BE2C (cell line): ENCODE measurements around the gene AKIRIN1.
"Not testable (repeated sequence)": the region's sequence is repeated elsewhere in the genome, so short reads cannot be mapped to it uniquely, and the experiment has no call there.

Source experiments
- DNase-seq: peaks from one replicate; pipeline ENCODE4 v3.0.0-alpha.2; 2020
- H3K27me3 ChIP-seq: fragments of 250-450 bp; sonication (Bioruptor Pico); 2 replicates; pipeline ENCODE4 v1.5.1; 2020; ENCODE audit warnings: mild to moderate bottlenecking
- H3K36me3 ChIP-seq: fragments of 250-450 bp; sonication (Bioruptor Pico); 2 replicates; pipeline ENCODE4 v1.5.1; 2020; ENCODE audit warnings: mild to moderate bottlenecking
- H3K4me1 ChIP-seq: fragments of 250-450 bp; sonication (Bioruptor Pico); 2 replicates; pipeline ENCODE4 v1.5.1; 2020
- H3K4me3 ChIP-seq: 2 replicates; pipeline ENCODE4 v1.5.1; 2011; ENCODE audit warnings: low read depth, low read length
- H3K9me3 ChIP-seq: fragments of 250-450 bp; sonication (Bioruptor Pico); 2 replicates; pipeline ENCODE4 v1.5.1; 2020
- TF ChIP-seq, protein P1 (sequence below): IDR thresholded peaks from 2 replicates; pipeline ENCODE4 v1.5.1; 2012; ENCODE audit warnings: mild to moderate bottlenecking, low read depth, low read length

Gene AKIRIN1

DNA sequence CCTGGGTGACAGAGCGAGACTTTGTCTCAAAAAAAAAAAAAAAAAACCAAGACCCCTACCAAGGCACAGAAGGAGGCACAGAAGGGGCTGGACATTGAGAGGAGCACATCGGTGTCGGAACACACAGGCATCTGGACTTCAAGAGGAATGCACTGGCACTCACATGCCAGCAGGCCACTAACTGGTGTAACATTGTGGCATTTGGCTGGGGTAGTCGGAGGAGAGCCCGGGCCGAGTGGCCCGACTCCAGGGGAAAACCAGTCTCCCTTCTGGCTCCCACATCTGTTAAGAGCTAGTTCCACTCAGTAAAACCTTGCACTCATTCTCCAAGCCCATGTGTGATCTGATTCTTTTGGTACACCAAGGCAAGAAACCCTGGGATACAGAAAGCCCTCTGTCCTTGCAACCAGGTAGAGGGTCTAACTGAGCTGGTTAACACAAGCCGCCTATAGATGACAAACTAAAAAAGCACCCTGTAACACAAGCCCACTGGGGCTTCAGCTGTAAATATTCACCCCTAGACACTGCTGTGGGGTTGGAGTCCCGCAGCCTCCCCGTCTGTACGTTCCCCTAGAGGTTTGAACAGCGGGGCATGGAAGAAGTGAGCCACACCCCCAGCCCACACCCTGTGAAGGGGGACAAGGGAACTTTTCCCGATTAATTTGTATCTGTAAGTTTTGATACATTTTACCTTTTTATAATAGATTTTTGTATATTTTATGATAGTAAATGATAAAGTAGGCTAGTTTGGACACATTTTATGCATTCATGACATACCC lies 17.2 kb upstream of the AKIRIN1 start:
- Histone ChIP-seq H3K9me3 (no peaks in the 10 kb centered on the region), H3K36me3 (no peaks in the 10 kb centered on the region), H3K4me3 (no peak overlapping the region), H3K4me1 (no peaks in the 10 kb centered on the region), H3K27me3 (no peaks in the 10 kb centered on the region)
- DNase-seq = no peak
- TF ChIP-seq, protein P1, sequence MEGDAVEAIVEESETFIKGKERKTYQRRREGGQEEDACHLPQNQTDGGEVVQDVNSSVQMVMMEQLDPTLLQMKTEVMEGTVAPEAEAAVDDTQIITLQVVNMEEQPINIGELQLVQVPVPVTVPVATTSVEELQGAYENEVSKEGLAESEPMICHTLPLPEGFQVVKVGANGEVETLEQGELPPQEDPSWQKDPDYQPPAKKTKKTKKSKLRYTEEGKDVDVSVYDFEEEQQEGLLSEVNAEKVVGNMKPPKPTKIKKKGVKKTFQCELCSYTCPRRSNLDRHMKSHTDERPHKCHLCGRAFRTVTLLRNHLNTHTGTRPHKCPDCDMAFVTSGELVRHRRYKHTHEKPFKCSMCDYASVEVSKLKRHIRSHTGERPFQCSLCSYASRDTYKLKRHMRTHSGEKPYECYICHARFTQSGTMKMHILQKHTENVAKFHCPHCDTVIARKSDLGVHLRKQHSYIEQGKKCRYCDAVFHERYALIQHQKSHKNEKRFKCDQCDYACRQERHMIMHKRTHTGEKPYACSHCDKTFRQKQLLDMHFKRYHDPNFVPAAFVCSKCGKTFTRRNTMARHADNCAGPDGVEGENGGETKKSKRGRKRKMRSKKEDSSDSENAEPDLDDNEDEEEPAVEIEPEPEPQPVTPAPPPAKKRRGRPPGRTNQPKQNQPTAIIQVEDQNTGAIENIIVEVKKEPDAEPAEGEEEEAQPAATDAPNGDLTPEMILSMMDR = no peak

DNA sequence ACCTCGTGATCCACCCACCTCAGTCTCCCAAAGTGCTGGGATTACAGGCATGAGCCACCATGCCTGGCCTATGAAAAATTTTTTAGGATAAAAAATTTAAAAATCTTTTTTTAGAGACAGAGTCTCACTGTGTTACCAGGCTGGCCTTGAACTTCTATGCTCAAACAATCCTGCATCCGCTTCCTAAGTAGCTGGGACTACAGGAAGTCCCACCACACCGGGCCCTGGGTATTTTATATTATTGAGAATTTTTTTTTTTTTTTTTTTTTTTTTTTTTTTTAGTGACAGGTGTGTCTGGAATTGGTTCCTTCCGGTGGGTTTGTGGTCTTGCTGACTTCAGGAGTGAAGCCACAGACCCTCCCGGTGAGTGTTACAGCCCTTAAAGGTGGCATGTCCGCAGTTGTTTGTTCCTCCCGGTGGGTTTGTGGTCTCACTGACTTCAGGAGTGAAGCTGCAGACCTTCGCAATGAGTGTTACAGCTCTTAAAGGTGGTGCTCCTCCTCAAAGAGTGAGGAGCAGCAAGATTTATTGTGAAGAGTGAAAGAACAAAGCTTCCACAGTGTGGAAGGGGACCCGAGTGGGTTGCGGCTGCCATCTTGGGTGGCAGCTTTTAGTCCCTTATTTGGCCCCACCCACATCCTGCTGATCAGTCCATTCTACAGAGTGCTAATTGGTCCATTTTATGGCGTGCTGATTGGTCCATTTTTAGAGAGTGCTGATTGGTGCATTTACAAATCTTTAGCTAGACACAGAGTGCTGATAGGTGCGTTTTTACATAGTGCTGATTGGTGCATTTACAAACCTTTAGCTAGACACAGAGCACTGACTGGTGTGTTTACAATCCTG lies 13.5 kb upstream of the AKIRIN1 start:
- H3K36me3 ChIP-seq, H3K4me1 ChIP-seq, H3K27me3 ChIP-seq, H3K9me3 ChIP-seq, DNase-seq, H3K4me3 ChIP-seq: not testable (repeated sequence)

DNA sequence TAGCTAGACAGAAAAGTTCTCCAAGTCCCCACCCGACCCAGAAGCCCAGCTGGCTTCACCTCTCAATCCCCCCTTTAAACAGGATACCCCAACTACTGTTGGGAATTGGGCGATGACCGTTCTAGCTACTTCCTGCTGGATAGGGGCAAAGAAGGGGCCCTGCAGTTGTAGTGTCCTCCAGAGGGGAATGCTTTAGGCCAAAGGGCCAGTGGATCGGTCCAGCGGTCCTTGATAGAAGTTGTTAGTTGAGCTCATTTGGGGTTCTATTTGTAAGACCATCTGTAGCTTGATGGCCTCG lies 12.9 kb upstream of the AKIRIN1 start:
- not testable (repeated sequence) for H3K4me1 ChIP-seq, H3K36me3 ChIP-seq, H3K9me3 ChIP-seq, H3K4me3 ChIP-seq, DNase-seq, H3K27me3 ChIP-seq

DNA sequence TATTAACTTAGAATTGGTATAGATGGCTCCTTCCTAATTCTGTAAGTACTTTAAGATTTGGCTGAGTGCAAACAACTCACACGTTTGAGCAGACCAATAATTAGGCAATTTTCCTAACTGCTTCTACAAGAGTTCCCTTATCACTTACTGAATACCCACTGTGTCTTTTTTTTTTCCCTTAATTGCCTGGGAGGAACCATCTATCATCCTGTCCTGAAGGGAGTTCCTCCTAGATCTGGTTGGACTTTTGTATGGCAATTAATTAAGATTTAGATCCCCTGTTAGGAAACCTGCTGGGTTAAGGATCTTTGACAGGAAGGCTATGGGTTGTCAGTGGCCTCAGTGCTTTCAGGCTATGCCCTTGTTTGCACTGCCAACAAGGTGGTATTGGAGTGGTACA lies 11.7 kb upstream of the AKIRIN1 start:
- not testable (repeated sequence) for H3K36me3 ChIP-seq, H3K27me3 ChIP-seq, H3K4me3 ChIP-seq, H3K4me1 ChIP-seq, H3K9me3 ChIP-seq, DNase-seq

DNA sequence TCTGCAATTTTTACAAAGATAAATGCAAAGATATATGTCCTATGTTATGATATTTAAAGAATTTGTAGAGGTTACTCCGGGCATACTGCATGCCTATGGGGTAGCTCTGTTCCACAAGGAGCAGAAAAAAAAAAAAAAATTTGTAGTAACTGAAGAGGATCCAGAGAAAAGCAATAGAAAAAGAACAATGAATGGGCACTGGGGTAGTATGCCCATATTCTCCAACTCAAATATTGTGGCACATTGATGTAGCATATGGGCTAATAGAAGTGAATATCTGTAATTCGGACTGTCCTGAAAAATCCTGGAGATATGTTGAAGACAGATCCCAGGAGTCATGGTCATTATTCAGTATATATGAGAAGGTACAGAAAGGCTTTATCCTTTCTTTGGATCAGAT lies 1.1 kb upstream of the AKIRIN1 start:
- Histone ChIP-seq H3K27me3 (no peaks in the 10 kb centered on the region), H3K4me3 (no peak overlapping the region), H3K4me1 (no peaks in the 10 kb centered on the region), H3K9me3 (no peaks in the 10 kb centered on the region), H3K36me3 (no peaks in the 10 kb centered on the region)
- TF ChIP-seq, protein P1 = no peak
- DNase-seq = no peak

DNA sequence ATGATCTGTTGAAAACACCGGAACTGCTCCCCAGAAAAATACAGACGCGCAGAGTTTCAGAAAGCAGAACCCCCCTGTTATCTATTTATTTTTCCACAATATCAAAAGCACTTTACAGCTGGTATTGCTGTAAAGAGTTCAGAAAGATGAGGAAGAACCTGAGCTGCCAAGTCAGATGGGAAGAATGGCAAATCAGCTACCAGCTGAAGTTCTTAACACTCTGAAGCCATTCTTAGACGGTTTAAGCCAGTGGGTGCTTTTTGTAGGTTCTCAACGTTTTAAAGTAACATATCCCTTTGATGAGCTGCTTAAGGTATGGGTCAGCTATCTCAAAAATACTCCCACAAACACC lies 714 bp upstream of the AKIRIN1 start:
- no peaks in the 10 kb centered on the region for H3K4me1 ChIP-seq
- H3K4me3 ChIP-seq = peak overlapping the region; percentile 47
- no peaks in the 10 kb centered on the region for H3K27me3 ChIP-seq
- no peak for DNase-seq
- TF ChIP-seq, protein P1 = no peak
- no peaks in the 10 kb centered on the region for H3K36me3 ChIP-seq
- H3K9me3 ChIP-seq = no peaks in the 10 kb centered on the region

DNA sequence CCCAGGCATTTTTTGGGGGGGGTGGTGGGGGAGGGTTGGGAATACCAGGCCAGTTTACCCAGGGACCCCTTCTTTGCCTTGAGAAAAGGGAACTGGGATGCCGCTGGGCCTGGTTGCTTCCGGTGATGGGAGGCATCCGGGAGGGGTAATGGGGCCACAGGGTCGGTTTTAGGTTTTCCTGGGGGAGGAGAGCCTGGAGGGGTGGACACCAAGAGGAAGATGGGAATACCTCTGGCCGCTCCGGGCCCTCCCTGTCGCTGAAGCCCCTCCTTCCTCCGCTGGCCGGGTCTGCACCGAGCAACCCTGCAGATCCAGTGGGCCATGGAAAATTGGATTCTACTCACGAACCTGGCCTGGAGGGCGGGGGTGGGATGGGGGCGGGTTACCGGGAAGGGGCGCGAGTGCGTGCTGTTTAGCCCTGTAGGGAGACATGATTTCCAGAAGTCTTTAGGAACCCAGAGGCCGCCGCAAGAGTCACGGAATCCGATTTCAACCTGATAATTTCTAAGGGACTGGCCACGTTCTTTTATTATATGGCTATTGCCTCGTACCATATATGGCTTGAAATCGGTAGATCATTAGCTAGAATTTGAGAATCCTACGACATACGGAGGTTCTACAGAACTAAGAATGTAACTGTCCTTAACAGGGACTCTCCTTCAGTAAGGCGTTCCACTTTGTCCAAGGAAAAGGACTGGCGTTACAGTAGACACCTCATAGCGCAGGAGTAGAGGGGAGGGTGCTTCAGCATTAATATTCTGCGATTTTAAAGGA lies 749 bp downstream of the AKIRIN1 start:
- Histone ChIP-seq H3K4me1 (no peaks in the 10 kb centered on the region), H3K9me3 (no peaks in the 10 kb centered on the region), H3K36me3 (peaks cover 3% of the 10 kb centered on the region; the same call in 1 of the 2 replicates), H3K27me3 (no peaks in the 10 kb centered on the region), H3K4me3 (peak overlapping the region; percentile 69)
- DNase-seq = peak; percentile 36
- TF ChIP-seq, protein P1 = no peak
